Neural progenitor cell (in vitro differentiated cells): ENCODE results near the gene GATA1.

Experiments
- CTCF ChIP-seq: fragments of 200-600 bp; sonication (generic); IDR thresholded peaks from 2 replicates; pipeline ENCODE4 v1.5.1; 2017; ENCODE audit warnings: antibody characterized with exemption, mild to moderate bottlenecking
- EZH2 ChIP-seq: fragments of 200-600 bp; sonication (generic); IDR thresholded peaks from 2 replicates; pipeline ENCODE4 v1.6.1; 2017; ENCODE audit warnings: antibody characterized with exemption, mild to moderate bottlenecking, moderate library complexity
- EZH2phosphoT487 ChIP-seq: fragments of 200-600 bp; sonication (generic); IDR thresholded peaks from 2 replicates; pipeline ENCODE4 v1.6.1; 2017; ENCODE audit warnings: antibody characterized with exemption

- TF ChIP-seq EZH2phosphoT487 = no peak
- no peak for TF ChIP-seq CTCF
- TF ChIP-seq EZH2 = no peak
These were observed 1.7 kb upstream of the GATA1 start for GRCh38 chrX:48784726-48785125.
